ENCODE results near the gene PDZD2.

- TF ChIP-seq CTCF (IDR thresholded peaks at IDR 0.05) (no peak), POLR2A (IDR thresholded peaks at IDR 0.05) (no peak), POLR2AphosphoS5 (IDR thresholded peaks at IDR 0.05) (no peak), EP300 (IDR thresholded peaks at IDR 0.05) (no peak)
These were observed 246.0 kb downstream of the PDZD2 start for GRCh38 chr5:31884896-31885295.

Measured in sigmoid colon (tissue), 4 donors.